ENCODE data around the gene RPN1. TPM values are rescaled to one million over a fixed set of nuclear protein-coding genes. Genes with fewer than 3 reads are reported as not detected.

Gene RPN1
- total RNA-seq, 1 donor from 2014 or later = 108 TPM

GRCh38 chr3:128577711-128578110 is 72.9 kb downstream of the RPN1 start:
- ATAC-seq = no peak

- ATAC-seq = no peak
Observed at GRCh38 chr3:128576290-128576689, 74.3 kb downstream of the RPN1 start.

- ATAC-seq = no peak
Observed at GRCh38 chr3:128575777-128576176, 74.8 kb downstream of the RPN1 start.

GRCh38 chr3:128573707-128574162 is 76.9 kb downstream of the RPN1 start:
- ATAC-seq = peak; percentile 39

GRCh38 chr3:128573160-128573559 is 77.5 kb downstream of the RPN1 start:
- no peak for ATAC-seq

- peak; percentile 49 for ATAC-seq
Observed at GRCh38 chr3:128572644-128573105, 77.9 kb downstream of the RPN1 start.

GRCh38 chr3:128572013-128572412 is 78.6 kb downstream of the RPN1 start:
- ATAC-seq = no peak

Other genes with a start within 250 kb of the RPN1 start
- not detected for gene DNAJB8, start 183.9 kb downstream of the RPN1 start, total RNA-seq
- gene GATA2, start 157.6 kb downstream of the RPN1 start, total RNA-seq = 1.1 TPM
- gene RAB7A, start 75.4 kb upstream of the RPN1 start, total RNA-seq = 231 TPM
- 34.7 TPM for gene ACAD9, start 228.8 kb upstream of the RPN1 start, total RNA-seq

All from esophagus mucosa (tissue), 1 donor.